NCI-H2171 treated with DMSO at 0.1 percent for 48 hours (cell line): ENCODE results near the gene AKNA.

Experiments
- DNase-seq: peaks from one replicate; lab custom pipeline; 2025; lab: John Stamatoyannopoulos, UW

The AKNA gene

GRCh38 chr9:114284316-114285060 lies 103.3 kb downstream of the AKNA start:
- DNase-seq: no peak
